Keratinocyte (primary cell): ENCODE measurements around the gene MIA.

Experiments used
- CTCF ChIP-seq, 3 experiments: IDR thresholded peaks in 1 of 3; conservative IDR thresholded peaks in 1 of 3; optimal IDR thresholded peaks in 1 of 3; 2 replicates in 2 of 3; 3 replicates in 1 of 3; pipeline versions ENCODE3 to v1.5.1; 2011; ENCODE audit warnings: low read length in 3 of 3, mild to moderate bottlenecking in 3 of 3, moderate library complexity in 2 of 3, control low read depth in 1 of 3, inconsistent platforms in 1 of 3; ENCODE audit not compliant: insufficient read depth in 2 of 3; ENCODE audit errors: extremely low read depth in 1 of 3
- EZH2 ChIP-seq: IDR thresholded peaks from one replicate; pipeline ENCODE4 v1.6.1; 2012; ENCODE audit warnings: inconsistent platforms, mild to moderate bottlenecking, low read length, moderate library complexity

- TF ChIP-seq CTCF (optimal IDR thresholded peaks at IDR 0.05 in 1 of 3, IDR thresholded peaks at IDR 0.05 in 1 of 3, conservative IDR thresholded peaks at IDR 0.05 in 1 of 3; ENCODE audit: extremely low read depth in 1 of 3, insufficient read depth in 2 of 3, low read length in 3 of 3), result no peak
- no peak for TF ChIP-seq EZH2
These were observed 16.0 kb upstream of the MIA start for GRCh38 chr19:40759352-40759751.
